Naive thymus-derived CD8-positive, alpha-beta T cell (primary cell): ENCODE measurements around the gene CELF5. TPM values are rescaled to one million over a fixed set of nuclear protein-coding genes. Genes with fewer than 3 reads are reported as not detected.
A peak's percentile ranks its signal among the peaks of the same experiment; 100 is the strongest.

Experiments used
- ATAC-seq, 2 donors: fragments of 150-1000 bp; cut with Tn5 transposase in 1 of 2; sonication (Bioruptor Pico), chemical (Tn5 transposase) in 1 of 2; 1 replicate in 1 of 2; 2 replicates in 1 of 2; pipeline ENCODE4 v1.10.0; 2021; ENCODE audit warnings: mild to moderate bottlenecking in 2 of 2, moderate library complexity in 2 of 2
- POLR2A ChIA-PET: fragments of 350-600 bp; sonication (Branson Sonifier 250); formaldehyde crosslinking; loops from one replicate; lab custom pipeline; 2021; ENCODE audit warnings: antibody characterized with exemption; lab: Charles Lee
- DNase-seq, 10 donors: peaks; one replicate each; pipeline versions ENCODE4 v3.0.0 to v3.0.0-alpha.2; 2020 to 2022
- H3K27ac Mint-ChIP-seq, 10 donors: one replicate each; pipeline ENCODE4 v1.8.0; 2020 to 2022; ENCODE audit warnings: mild to moderate bottlenecking in 10 of 10, mixed read lengths in 10 of 10, moderate library complexity in 4 of 10, inconsistent platforms in 1 of 10
- H3K27me3 Mint-ChIP-seq, 5 donors: one replicate each; pipeline ENCODE4 v1.8.0; 2021 to 2022; ENCODE audit warnings: mixed read lengths in 5 of 5
- H3K36me3 Mint-ChIP-seq, 3 donors: one replicate each; pipeline ENCODE4 v1.8.0; 2020 to 2022; ENCODE audit warnings: mixed read lengths in 3 of 3, mild to moderate bottlenecking in 2 of 3, inconsistent platforms in 1 of 3
- H3K4me1 Mint-ChIP-seq, 4 donors: one replicate each; pipeline ENCODE4 v1.8.0; 2021 to 2022; ENCODE audit warnings: mixed read lengths in 4 of 4
- H3K4me3 Mint-ChIP-seq, 10 donors: one replicate each; pipeline ENCODE4 v1.8.0; 2020 to 2022; ENCODE audit warnings: mild to moderate bottlenecking in 10 of 10, mixed read lengths in 10 of 10, moderate library complexity in 6 of 10, inconsistent platforms in 1 of 10
- H3K9me3 Mint-ChIP-seq, 9 donors: one replicate each; pipeline ENCODE4 v1.8.0; 2020 to 2022; ENCODE audit warnings: mixed read lengths in 9 of 9, mild to moderate bottlenecking in 3 of 9, inconsistent platforms in 1 of 9, moderate library complexity in 1 of 9
- polyA plus RNA-seq, 3 donors: library from polyadenylated mRNA; unstranded; fragments of 300-500 nt; fragmentation: Illumina TruSeq; gene quantifications; one replicate each; pipeline ENCODE4 v1.2.3, GENCODE V29; 2021
- total RNA-seq, 8 experiments: library from RNA in 2 of 8; stranded (reverse) in 2 of 8; gene quantifications; one replicate each; pipeline ENCODE4 v1.2.3 and lab custom pipeline; 2021 to 2026

The CELF5 gene
- total and polyA plus RNA-seq, 5 experiments from 2014 or later: 0.23 to 0.41 TPM; not detected in 3

- DNase-seq (no peak), ATAC-seq (no peak)
- Mint-ChIP-seq H3K9me3 (no peaks in the 10 kb centered on the region), H3K4me3 (no peak overlapping the region), H3K36me3 (no peaks in the 10 kb centered on the region), H3K27me3 (peaks cover 0 to 7% (median 0%) of the 10 kb centered on the region in 5 donors), H3K27ac (no peak overlapping the region), H3K4me1 (no peaks in the 10 kb centered on the region)
- POLR2A ChIA-PET: no interaction called here
Observed at GRCh38 chr19:3262362-3262761, 37.9 kb downstream of the CELF5 start.

- no peaks in the 10 kb centered on the region for H3K4me1 Mint-ChIP-seq
- ATAC-seq (no peak), DNase-seq (no peak)
- no peak overlapping the region for H3K27ac Mint-ChIP-seq
- POLR2A ChIA-PET: no interaction called here
- H3K27me3 Mint-ChIP-seq: peaks cover 5 to 19% (median 12%) of the 10 kb centered on the region in 5 donors
- no peaks in the 10 kb centered on the region for H3K36me3 Mint-ChIP-seq
- no peaks in the 10 kb centered on the region for H3K9me3 Mint-ChIP-seq
- H3K4me3 Mint-ChIP-seq: no peak overlapping the region
Observed at GRCh38 chr19:3263866-3264265, 39.4 kb downstream of the CELF5 start.

- Mint-ChIP-seq H3K36me3 (no peaks in the 10 kb centered on the region), H3K27me3 (peaks cover 13 to 32% (median 23%) of the 10 kb centered on the region in 5 donors), H3K9me3 (peaks cover 0 to 1% (median 0%) of the 10 kb centered on the region in 9 donors), H3K4me3 (no peak overlapping the region), H3K27ac (no peak overlapping the region), H3K4me1 (peaks cover 0 to 5% (median 0%) of the 10 kb centered on the region in 4 donors)
- DNase-seq (no peak), ATAC-seq (no peak)
- POLR2A ChIA-PET: interaction anchor here (0.6 kb wide), 1 partner anchor 83 kb away, joined by 6 read pairs; no protein-coding TSS in a partner anchor
Observed at GRCh38 chr19:3265432-3265831, 41.0 kb downstream of the CELF5 start.

GRCh38 chr19:3266092-3266693, 41.7 kb downstream of the CELF5 start:
- ATAC-seq (no peak), DNase-seq (no peak)
- H3K36me3 Mint-ChIP-seq: no peaks in the 10 kb centered on the region
- H3K27me3 Mint-ChIP-seq: peaks cover 13 to 34% (median 23%) of the 10 kb centered on the region in 5 donors
- H3K9me3 Mint-ChIP-seq: peaks cover 0 to 1% (median 0%) of the 10 kb centered on the region in 9 donors
- POLR2A ChIA-PET: no interaction called here
- H3K4me3 Mint-ChIP-seq: no peak overlapping the region
- peak overlapping the region in 1 of 10 donors; percentile 67 for H3K27ac Mint-ChIP-seq
- H3K4me1 Mint-ChIP-seq: peaks cover 0 to 5% (median 0%) of the 10 kb centered on the region in 4 donors

- Mint-ChIP-seq H3K27me3 (peaks cover 15 to 40% (median 28%) of the 10 kb centered on the region in 5 donors), H3K9me3 (peaks cover 0 to 1% (median 0%) of the 10 kb centered on the region in 9 donors), H3K27ac (peak overlapping the region in 1 of 10 donors; percentile 0), H3K4me1 (peaks cover 0 to 5% (median 0%) of the 10 kb centered on the region in 4 donors), H3K36me3 (no peaks in the 10 kb centered on the region), H3K4me3 (no peak overlapping the region)
- no peak for ATAC-seq
- POLR2A ChIA-PET: no interaction called here
- no peak for DNase-seq
Observed at GRCh38 chr19:3266792-3267514, 42.5 kb downstream of the CELF5 start.

GRCh38 chr19:3268326-3268725, 43.9 kb downstream of the CELF5 start:
- H3K27me3 Mint-ChIP-seq: peaks cover 15 to 43% (median 30%) of the 10 kb centered on the region in 5 donors
- no peaks in the 10 kb centered on the region for H3K36me3 Mint-ChIP-seq
- no peak overlapping the region for H3K4me3 Mint-ChIP-seq
- no peak for DNase-seq
- H3K27ac Mint-ChIP-seq: no peak overlapping the region
- POLR2A ChIA-PET: no interaction called here
- peaks cover 0 to 2% (median 0%) of the 10 kb centered on the region in 9 donors for H3K9me3 Mint-ChIP-seq
- H3K4me1 Mint-ChIP-seq: peaks cover 0 to 5% (median 0%) of the 10 kb centered on the region in 4 donors
- no peak for ATAC-seq

- H3K27me3 Mint-ChIP-seq: peaks cover 15 to 43% (median 30%) of the 10 kb centered on the region in 5 donors
- no peaks in the 10 kb centered on the region for H3K36me3 Mint-ChIP-seq
- POLR2A ChIA-PET: no interaction called here
- H3K4me3 Mint-ChIP-seq: no peak overlapping the region
- peaks cover 0 to 2% (median 0%) of the 10 kb centered on the region in 9 donors for H3K9me3 Mint-ChIP-seq
- no peak for ATAC-seq
- peaks cover 0 to 6% (median under 1%) of the 10 kb centered on the region in 4 donors for H3K4me1 Mint-ChIP-seq
- DNase-seq: no peak
- H3K27ac Mint-ChIP-seq: peak overlapping the region in 2 of 10 donors; percentile 12 to 40
Observed at GRCh38 chr19:3268763-3269162, 44.3 kb downstream of the CELF5 start.

GRCh38 chr19:3269916-3270671, 45.6 kb downstream of the CELF5 start:
- no peak overlapping the region for H3K4me3 Mint-ChIP-seq

GRCh38 chr19:3270902-3271301, 46.4 kb downstream of the CELF5 start:
- POLR2A ChIA-PET: interaction anchor here (0.6 kb wide), 1 partner anchor 316 kb away, joined by 3 read pairs; no protein-coding TSS in a partner anchor
- DNase-seq (peak in 9 of 10 donors; percentile 21 to 84 (median 45)), ATAC-seq (no peak)
- Mint-ChIP-seq H3K36me3 (no peaks in the 10 kb centered on the region), H3K4me1 (peaks cover 9 to 16% (median 12%) of the 10 kb centered on the region in 4 donors), H3K27ac (no peak overlapping the region), H3K27me3 (peaks cover 15 to 43% (median 32%) of the 10 kb centered on the region in 5 donors), H3K4me3 (no peak overlapping the region), H3K9me3 (peaks cover 0 to 2% (median 0%) of the 10 kb centered on the region in 9 donors)

More at GRCh38 chr19:3269916-3270671, 45.6 kb downstream of the CELF5 start:
- Mint-ChIP-seq H3K4me1 (peaks cover 4 to 11% (median 9%) of the 10 kb centered on the region in 4 donors), H3K9me3 (peaks cover 0 to 2% (median 0%) of the 10 kb centered on the region in 9 donors), H3K27me3 (peaks cover 15 to 43% (median 32%) of the 10 kb centered on the region in 5 donors), H3K36me3 (no peaks in the 10 kb centered on the region), H3K27ac (peak overlapping the region in 1 of 10 donors; percentile 53)
- DNase-seq: no peak
- ATAC-seq: peak in 1 of 2 donors; percentile 8
- POLR2A ChIA-PET: no interaction called here

- peaks cover 0 to 2% (median 0%) of the 10 kb centered on the region in 9 donors for H3K9me3 Mint-ChIP-seq
- H3K27ac Mint-ChIP-seq: no peak overlapping the region
- ATAC-seq (no peak), DNase-seq (no peak)
- POLR2A ChIA-PET: no interaction called here
- peaks cover 9 to 24% (median 15%) of the 10 kb centered on the region in 4 donors for H3K4me1 Mint-ChIP-seq
- no peak overlapping the region for H3K4me3 Mint-ChIP-seq
- H3K27me3 Mint-ChIP-seq: peaks cover 15 to 38% (median 32%) of the 10 kb centered on the region in 5 donors
- H3K36me3 Mint-ChIP-seq: no peaks in the 10 kb centered on the region
Observed at GRCh38 chr19:3272401-3272931, 48.0 kb downstream of the CELF5 start.

- Mint-ChIP-seq H3K9me3 (peaks cover 0 to 2% (median 0%) of the 10 kb centered on the region in 9 donors), H3K27ac (no peak overlapping the region), H3K4me3 (no peak overlapping the region), H3K27me3 (peaks cover 15 to 33% (median 29%) of the 10 kb centered on the region in 5 donors), H3K4me1 (peaks cover 9 to 24% (median 15%) of the 10 kb centered on the region in 4 donors), H3K36me3 (no peaks in the 10 kb centered on the region)
- DNase-seq (no peak), ATAC-seq (no peak)
- POLR2A ChIA-PET: interaction anchor here (0.6 kb wide), 1 partner anchor 521 kb away, joined by 3 read pairs; no protein-coding TSS in a partner anchor
Observed at GRCh38 chr19:3272952-3273351, 48.5 kb downstream of the CELF5 start.
